ENCODE data around the gene FBXW11. TPM values are rescaled to one million over a fixed set of nuclear protein-coding genes. Genes with fewer than 3 reads are reported as not detected.

Gene FBXW11
- total RNA-seq, 1 donor from 2014 or later = 52.5 TPM

DNA sequence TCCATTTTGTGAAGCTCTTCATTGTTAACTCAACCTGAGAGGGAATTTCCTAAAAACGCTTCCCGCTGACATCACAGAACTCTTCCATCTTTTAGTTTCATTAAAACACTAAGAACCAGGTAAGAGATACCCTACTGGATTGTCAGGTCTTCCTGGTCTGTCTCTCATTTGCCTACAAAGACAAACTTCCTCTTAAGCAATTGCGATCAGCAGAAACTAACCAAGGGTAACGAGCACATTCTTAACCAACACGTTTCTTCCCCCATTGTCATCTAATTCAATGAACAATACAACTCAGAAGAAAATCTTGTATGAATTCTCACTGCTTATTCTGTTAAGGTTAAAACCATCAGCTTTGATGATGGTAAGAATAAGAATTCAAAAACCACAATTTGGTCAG, 6.6 kb downstream of the FBXW11 start:
- Mint-ChIP-seq H3K27ac (peak overlapping the region; percentile 75), H3K9me3 (no peaks in the 10 kb centered on the region)

GRCh38 chr5:171999100-171999499, 7.3 kb downstream of the FBXW11 start:
- Mint-ChIP-seq H3K27ac (no peak overlapping the region), H3K27me3 (no peaks in the 10 kb centered on the region), H3K4me1 (ENCODE audit: unreplicated experiment) (peaks cover 39% of the 10 kb centered on the region), H3K36me3 (peaks cover 15% of the 10 kb centered on the region), H3K4me3 (no peak overlapping the region), H3K9me3 (no peaks in the 10 kb centered on the region)
- no peak for DNase-seq (ENCODE audit: extremely low spot score, unreplicated experiment)
- no peak for TF ChIP-seq CTCF (conservative IDR thresholded peaks at IDR 0.05)

More for the DNA sequence above, 6.6 kb downstream of the FBXW11 start:
- Mint-ChIP-seq H3K27me3 (no peaks in the 10 kb centered on the region), H3K4me1 (ENCODE audit: unreplicated experiment) (peaks cover 42% of the 10 kb centered on the region), H3K36me3 (peaks cover 14% of the 10 kb centered on the region), H3K4me3 (peak overlapping the region; percentile 31)
- DNase-seq (ENCODE audit: extremely low spot score, unreplicated experiment) = no peak
- TF ChIP-seq CTCF (conservative IDR thresholded peaks at IDR 0.05) = no peak

DNA sequence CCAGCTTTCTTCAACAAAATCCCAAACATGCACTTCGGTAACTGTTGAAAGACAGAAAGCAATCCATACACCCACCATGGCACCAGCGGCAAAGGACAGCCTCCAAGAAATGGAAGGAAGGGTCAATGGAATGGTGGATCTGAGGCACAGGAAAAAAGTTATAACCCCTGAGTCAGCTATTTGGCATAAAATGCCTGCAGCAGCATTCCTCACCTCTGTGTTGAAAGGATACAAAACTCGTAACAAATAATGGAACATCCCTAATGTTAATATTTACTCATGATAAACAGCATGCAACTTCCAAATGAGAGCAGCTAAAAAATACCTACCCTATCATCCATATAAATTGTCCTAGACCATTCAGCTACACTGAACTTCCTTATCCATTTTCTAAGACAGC, 9.4 kb downstream of the FBXW11 start:
- H3K27me3 Mint-ChIP-seq = no peaks in the 10 kb centered on the region
- H3K4me3 Mint-ChIP-seq = no peak overlapping the region
- H3K36me3 Mint-ChIP-seq = peaks cover 21% of the 10 kb centered on the region
- H3K4me1 Mint-ChIP-seq (ENCODE audit: unreplicated experiment) = peaks cover 29% of the 10 kb centered on the region
- H3K27ac Mint-ChIP-seq = no peak overlapping the region
- no peak for TF ChIP-seq CTCF (conservative IDR thresholded peaks at IDR 0.05)
- DNase-seq (ENCODE audit: extremely low spot score, unreplicated experiment) = no peak
- H3K9me3 Mint-ChIP-seq = no peaks in the 10 kb centered on the region

GRCh38 chr5:171992813-171993212, 13.6 kb downstream of the FBXW11 start:
- no peak for DNase-seq (ENCODE audit: extremely low spot score, unreplicated experiment)
- Mint-ChIP-seq H3K4me3 (peak overlapping the region; percentile 21), H3K27ac (peak overlapping the region; percentile 79), H3K9me3 (no peaks in the 10 kb centered on the region), H3K27me3 (no peaks in the 10 kb centered on the region), H3K4me1 (ENCODE audit: unreplicated experiment) (peaks cover 30% of the 10 kb centered on the region), H3K36me3 (peaks cover 28% of the 10 kb centered on the region)
- TF ChIP-seq CTCF (conservative IDR thresholded peaks at IDR 0.05) = no peak

DNA sequence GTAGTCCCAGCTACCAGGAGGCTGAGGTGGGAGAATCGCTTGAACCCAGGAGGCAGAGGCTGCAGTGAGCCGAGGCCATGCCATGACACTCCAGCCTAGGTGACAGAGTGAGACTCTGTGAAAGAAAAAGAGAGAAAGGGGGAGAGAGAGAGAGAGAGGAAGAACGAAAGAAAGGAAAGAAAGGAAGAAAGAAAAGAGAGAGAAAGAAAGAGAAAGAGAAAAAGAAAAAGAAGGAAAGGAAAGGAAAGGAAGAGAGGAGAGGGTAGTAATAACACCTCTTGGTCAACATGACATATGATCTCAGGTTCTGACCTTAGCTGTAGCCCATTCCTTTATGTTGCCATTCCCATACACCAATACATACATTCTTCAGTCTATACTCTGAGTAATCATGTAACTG, 14.1 kb downstream of the FBXW11 start:
- Mint-ChIP-seq H3K4me1 (ENCODE audit: unreplicated experiment) (peaks cover 27% of the 10 kb centered on the region), H3K27me3 (no peaks in the 10 kb centered on the region), H3K27ac (peak overlapping the region; percentile 79), H3K36me3 (peaks cover 25% of the 10 kb centered on the region), H3K4me3 (peak overlapping the region; percentile 21), H3K9me3 (no peaks in the 10 kb centered on the region)
- no peak for TF ChIP-seq CTCF (conservative IDR thresholded peaks at IDR 0.05)
- DNase-seq (ENCODE audit: extremely low spot score, unreplicated experiment) = no peak

DNA sequence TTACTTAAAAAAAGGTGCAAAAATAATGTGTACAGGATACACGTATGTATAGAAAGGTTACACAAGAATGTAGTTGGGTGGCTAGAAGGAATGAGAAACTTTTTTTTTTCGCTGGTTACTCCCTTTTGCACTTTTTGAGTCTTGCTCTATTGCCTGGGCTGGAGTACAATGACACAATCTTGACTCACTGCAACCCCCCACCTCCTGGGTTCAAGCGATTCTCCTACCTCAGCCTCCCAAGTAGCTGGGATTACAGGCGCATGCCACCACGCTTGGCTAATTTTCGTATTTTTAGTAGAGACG, 15.8 kb downstream of the FBXW11 start:
- no peak for TF ChIP-seq CTCF (conservative IDR thresholded peaks at IDR 0.05)

More for the DNA sequence above, 15.8 kb downstream of the FBXW11 start:
- peaks cover 30% of the 10 kb centered on the region for H3K36me3 Mint-ChIP-seq
- no peaks in the 10 kb centered on the region for H3K9me3 Mint-ChIP-seq
- H3K4me1 Mint-ChIP-seq (ENCODE audit: unreplicated experiment) = peaks cover 27% of the 10 kb centered on the region
- H3K27me3 Mint-ChIP-seq = no peaks in the 10 kb centered on the region
- H3K27ac Mint-ChIP-seq = peak overlapping the region; percentile 74
- no peak for DNase-seq (ENCODE audit: extremely low spot score, unreplicated experiment)
- no peak overlapping the region for H3K4me3 Mint-ChIP-seq
